Measurements from ENCODE around the gene SERPINB1. TPM values are rescaled to one million over a fixed set of nuclear protein-coding genes. Genes with fewer than 3 reads are reported as not detected.
A peak's percentile ranks its signal among the peaks of the same experiment; 100 is the strongest.

SERPINB1 gene
- total RNA-seq, 1 experiment from 2014 or later: 28.0 TPM

DNA sequence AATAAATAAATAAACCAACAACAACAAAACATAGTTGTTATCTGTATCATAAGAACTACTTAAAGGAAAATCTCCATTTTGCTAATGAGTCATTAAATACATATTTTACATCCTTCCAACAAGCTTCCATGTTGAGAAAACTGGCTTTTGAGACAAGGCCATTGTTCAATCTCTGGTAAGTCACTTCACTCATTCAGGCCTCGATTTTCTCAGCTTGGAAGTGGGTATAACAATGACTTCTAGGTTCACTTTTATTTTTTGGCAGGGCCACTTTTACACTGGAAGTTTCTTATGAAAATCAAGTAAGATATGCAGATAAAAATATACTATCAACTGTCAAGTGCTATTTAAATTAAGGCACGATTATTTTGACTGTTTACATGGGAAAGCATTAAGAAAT is 46.5 kb downstream of the SERPINB1 start:
- no peak overlapping the region for H3K4me3 ChIP-seq
- H3K4me1 ChIP-seq (replicated peaks): peaks cover 28% of the 10 kb centered on the region
- peaks cover 14% of the 10 kb centered on the region; the same call in 1 of the 2 replicates for H3K36me3 ChIP-seq
- no peaks in the 10 kb centered on the region for H3K9me3 ChIP-seq (replicated peaks)
- H3K27ac ChIP-seq: no peak overlapping the region
- no peaks in the 10 kb centered on the region for H3K27me3 ChIP-seq (replicated peaks)
- DNase-seq (ENCODE audit: low read depth in 1 of 2, low spot score in 2 of 2): no peak

DNA sequence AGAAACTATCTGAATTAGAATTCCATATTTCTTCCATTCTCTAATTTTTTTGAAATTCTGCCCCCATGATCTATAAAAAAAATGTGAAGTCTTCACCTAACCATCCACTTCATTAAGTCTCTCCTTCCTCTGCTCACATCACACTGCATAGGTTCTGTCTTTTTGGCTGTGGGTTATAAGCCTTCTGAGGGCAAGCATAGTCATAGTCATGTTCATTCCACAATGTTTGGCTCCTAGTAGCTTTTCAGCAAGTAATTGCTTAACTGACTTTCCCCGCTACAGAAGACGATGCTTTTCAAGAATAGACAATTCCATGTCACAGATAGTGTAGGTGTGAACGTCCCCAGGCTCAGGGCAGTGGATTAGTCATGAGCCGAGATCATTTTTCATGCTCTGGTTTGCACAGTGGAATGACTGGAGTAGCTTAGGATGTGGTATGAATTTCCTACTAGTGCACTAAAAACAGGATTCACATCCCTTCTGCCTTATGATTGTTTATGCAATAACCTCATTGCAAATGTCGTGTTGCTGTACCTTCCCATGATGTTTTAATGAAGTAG is 47.4 kb downstream of the SERPINB1 start:
- no peak for DNase-seq (ENCODE audit: low read depth in 1 of 2, low spot score in 2 of 2)
- no peak overlapping the region for H3K27ac ChIP-seq
- H3K9me3 ChIP-seq (replicated peaks): no peaks in the 10 kb centered on the region
- no peaks in the 10 kb centered on the region for H3K27me3 ChIP-seq (replicated peaks)
- peaks cover 14% of the 10 kb centered on the region; the same call in 1 of the 2 replicates for H3K36me3 ChIP-seq
- peaks cover 34% of the 10 kb centered on the region for H3K4me1 ChIP-seq (replicated peaks)
- no peak overlapping the region for H3K4me3 ChIP-seq

DNA sequence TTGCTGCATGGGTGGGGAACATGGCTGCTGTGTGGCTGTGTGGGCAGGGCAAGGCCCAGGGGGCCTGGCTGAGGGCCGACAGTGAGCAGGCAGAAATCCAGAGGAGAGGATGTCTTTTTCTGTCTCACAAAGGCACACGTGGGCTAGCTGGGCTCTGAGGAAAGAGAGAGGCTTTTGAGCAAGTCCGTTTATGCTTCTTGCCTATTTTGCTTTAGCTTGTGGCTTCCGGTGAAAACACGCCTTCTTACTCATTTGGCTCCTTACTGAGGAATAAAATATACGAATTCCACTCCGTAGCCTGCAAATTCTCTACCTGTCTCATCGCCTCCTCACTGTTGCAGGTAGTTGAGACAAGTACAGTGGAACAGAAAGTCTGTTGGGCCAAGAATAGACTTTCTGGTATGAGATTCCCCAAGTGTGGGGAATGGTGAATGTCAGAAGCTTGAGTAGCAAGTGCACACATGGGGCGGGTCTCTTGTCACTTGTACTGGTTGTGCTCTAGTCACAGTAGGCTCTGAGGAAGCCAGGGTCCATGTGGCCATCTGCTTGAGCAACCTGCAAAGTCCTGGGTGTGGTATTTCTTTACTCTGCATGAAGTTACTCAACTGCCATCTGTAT is 48.0 kb downstream of the SERPINB1 start:
- Histone ChIP-seq H3K27me3 (replicated peaks) (no peaks in the 10 kb centered on the region), H3K4me1 (replicated peaks) (peaks cover 40% of the 10 kb centered on the region), H3K4me3 (no peak overlapping the region), H3K36me3 (peaks cover 14% of the 10 kb centered on the region; the same call in 1 of the 2 replicates), H3K9me3 (replicated peaks) (no peaks in the 10 kb centered on the region), H3K27ac (no peak overlapping the region)
- no peak for DNase-seq (ENCODE audit: low read depth in 1 of 2, low spot score in 2 of 2)

DNA sequence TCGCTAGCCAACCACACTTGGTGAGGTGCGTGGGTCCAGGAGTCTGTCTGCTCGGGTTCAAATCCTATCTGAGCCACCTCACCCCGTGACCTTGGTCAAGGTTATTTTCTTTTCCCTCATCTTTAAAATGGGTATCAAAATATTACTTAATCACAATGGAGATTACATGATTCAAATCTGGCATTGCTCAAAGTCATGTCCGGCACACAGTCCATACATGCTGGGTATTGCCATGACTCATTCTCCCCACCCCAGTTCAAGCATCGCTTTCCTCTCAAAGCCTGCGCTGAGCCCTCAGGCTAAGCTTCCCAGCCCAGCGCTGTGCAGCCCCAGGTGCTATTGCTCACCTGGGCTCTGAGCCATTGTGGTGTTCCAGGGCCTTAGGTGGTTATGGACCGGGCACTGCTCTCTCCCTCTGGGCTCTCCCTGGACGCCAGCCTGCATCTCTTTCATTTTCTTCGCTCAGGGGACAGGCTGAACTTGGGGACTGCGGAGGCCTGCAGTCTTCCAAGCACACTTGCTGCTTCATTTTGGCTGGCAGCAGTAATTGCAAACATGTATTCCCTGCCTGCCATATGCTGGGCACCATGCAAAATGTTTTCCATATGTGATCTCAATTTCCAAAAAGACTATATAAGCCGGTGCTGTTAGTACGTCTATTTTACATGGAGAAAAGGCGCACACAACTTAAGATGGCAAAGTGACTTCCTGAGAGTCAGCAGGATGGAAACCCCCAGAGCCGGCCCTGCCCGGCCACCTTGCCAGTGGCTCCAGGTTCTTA is 49.1 kb downstream of the SERPINB1 start:
- peaks cover 51% of the 10 kb centered on the region for H3K4me1 ChIP-seq (replicated peaks)
- H3K4me3 ChIP-seq: no peak overlapping the region
- no peak for DNase-seq (ENCODE audit: low read depth in 1 of 2, low spot score in 2 of 2)
- H3K27ac ChIP-seq: no peak overlapping the region
- H3K27me3 ChIP-seq (replicated peaks): no peaks in the 10 kb centered on the region
- no peaks in the 10 kb centered on the region for H3K9me3 ChIP-seq (replicated peaks)
- H3K36me3 ChIP-seq: peaks cover 17% of the 10 kb centered on the region

DNA sequence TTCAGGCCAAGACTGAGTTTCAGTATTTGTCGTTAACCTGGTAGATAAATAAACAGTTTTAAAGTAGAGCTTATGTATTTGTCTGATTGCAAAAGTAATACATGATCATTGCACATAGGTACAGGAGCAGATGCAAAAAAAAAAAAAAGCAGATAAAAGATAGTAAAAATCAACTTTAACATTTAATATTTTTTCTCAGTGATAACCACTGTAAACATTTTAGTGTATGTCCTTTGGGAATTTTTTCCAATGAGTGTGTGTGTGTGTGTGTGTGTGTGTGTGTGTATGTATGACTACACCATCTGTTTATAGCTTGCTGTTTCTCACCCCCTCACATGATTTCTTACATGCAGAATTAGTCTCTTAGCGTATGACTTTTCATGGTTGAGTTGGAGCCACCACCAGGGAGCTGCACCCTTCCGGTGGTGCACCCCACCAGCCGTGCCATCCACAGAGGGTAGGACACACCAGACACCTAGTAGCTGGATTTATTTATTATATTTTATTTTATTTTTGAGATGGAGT is 50.2 kb downstream of the SERPINB1 start:
- Histone ChIP-seq H3K9me3 (replicated peaks) (no peaks in the 10 kb centered on the region), H3K4me3 (no peak overlapping the region), H3K27me3 (replicated peaks) (no peaks in the 10 kb centered on the region), H3K4me1 (replicated peaks) (peaks cover 61% of the 10 kb centered on the region), H3K27ac (no peak overlapping the region; the same call in 1 of the 2 replicates), H3K36me3 (peaks cover 20% of the 10 kb centered on the region)
- DNase-seq (ENCODE audit: low read depth in 1 of 2, low spot score in 2 of 2): no peak

DNA sequence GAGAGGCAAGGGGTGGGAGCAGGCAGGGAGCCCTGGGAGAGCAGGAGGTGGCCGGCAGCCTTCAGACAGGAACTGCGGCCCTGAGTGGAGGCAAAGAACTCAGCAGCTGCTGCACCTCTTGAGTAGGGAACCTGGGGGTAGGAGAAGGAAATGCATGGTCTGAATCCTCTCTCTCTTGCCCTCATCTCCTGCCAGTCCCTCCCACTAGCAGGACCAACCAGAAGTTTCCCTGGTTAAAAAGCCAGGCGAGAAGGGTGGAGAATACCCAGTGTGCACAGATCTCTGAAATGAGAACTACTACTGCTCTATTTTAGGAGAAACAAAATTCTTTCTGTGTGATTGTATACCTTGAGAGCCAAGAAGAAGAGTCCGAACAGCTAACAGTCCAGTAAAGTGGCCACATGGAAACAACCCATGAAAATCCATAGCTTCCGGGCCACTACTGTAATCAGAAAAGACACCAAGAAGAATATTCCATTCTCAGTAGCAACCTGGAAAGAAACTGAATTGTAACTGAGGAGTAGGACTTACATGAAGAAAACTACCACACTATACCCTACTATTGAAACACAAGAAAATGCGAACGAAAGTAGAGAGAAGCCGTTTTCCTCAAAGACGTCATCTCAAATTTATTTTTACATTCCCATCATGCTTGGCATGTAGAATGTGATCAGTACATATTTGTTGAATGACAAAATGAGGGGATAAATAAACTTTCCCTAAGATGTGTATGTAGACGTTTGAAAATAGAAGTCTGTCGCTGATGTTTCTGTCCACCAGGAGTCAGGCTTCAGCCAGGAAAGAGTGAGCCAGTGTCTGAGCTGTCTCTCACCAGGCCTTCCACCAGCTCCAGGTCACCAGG is 50.8 kb downstream of the SERPINB1 start:
- peak overlapping the region; percentile 10; the same call in 1 of the 2 replicates for H3K4me3 ChIP-seq
- DNase-seq (ENCODE audit: low read depth in 1 of 2, low spot score in 2 of 2): peak; percentile 82 to 89
- H3K27me3 ChIP-seq (replicated peaks): no peaks in the 10 kb centered on the region
- H3K36me3 ChIP-seq: peaks cover 21% of the 10 kb centered on the region
- H3K27ac ChIP-seq: peak overlapping the region; percentile 99
- H3K4me1 ChIP-seq (replicated peaks): peaks cover 68% of the 10 kb centered on the region
- H3K9me3 ChIP-seq (replicated peaks): no peaks in the 10 kb centered on the region

DNA sequence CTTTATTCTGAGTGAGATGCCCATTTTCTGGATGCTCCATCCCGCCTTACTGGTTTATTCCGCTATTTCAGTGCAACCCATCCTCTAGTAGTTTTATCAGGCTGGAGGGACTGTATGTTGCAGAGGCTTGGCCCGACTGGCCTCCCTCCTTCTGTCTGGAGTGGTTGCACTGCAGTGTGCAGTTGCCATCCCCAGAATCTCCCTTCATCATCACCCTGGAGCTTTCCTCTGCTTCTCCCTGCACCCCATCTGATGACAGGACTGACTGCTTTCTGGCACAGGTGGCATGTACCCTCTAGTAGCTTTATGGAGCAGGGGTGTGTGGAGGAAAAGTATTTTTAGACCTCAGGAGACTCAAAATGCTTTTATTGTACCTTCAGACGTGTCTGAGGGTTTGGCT is 55.4 kb downstream of the SERPINB1 start:
- Histone ChIP-seq H3K27me3 (replicated peaks) (no peaks in the 10 kb centered on the region), H3K4me1 (replicated peaks) (peaks cover 95% of the 10 kb centered on the region), H3K9me3 (replicated peaks) (no peaks in the 10 kb centered on the region), H3K4me3 (no peak overlapping the region), H3K36me3 (peaks cover 43% of the 10 kb centered on the region), H3K27ac (peak overlapping the region; percentile 4; the same call in 1 of the 2 replicates)
- DNase-seq (ENCODE audit: low read depth in 1 of 2, low spot score in 2 of 2): no peak

DNA sequence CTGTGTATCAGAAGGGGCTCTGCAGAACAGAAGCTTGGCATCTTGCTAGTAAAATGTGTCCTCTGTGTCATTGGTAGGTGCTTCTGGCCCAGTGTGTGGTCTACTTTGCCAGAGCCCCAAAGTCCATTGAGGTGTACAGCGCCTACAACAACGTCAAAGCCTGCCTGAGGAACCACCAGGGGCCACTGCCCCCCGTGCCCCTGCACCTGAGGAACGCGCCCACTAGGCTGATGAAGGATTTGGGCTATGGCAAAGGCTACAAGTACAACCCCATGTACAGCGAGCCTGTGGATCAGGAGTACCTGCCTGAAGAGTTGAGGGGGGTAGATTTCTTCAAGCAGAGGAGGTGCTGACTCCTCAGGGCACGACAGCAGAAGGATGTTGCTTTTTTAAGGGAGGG is 56.7 kb downstream of the SERPINB1 start:
- peak overlapping the region; percentile 86 for H3K27ac ChIP-seq
- peaks cover 57% of the 10 kb centered on the region for H3K36me3 ChIP-seq
- no peak overlapping the region for H3K4me3 ChIP-seq
- peaks cover 81% of the 10 kb centered on the region for H3K4me1 ChIP-seq (replicated peaks)
- peak in 1 of 2 experiments; percentile 16 for DNase-seq (ENCODE audit: low read depth in 1 of 2, low spot score in 2 of 2)
- no peaks in the 10 kb centered on the region for H3K9me3 ChIP-seq (replicated peaks)
- H3K27me3 ChIP-seq (replicated peaks): no peaks in the 10 kb centered on the region

DNA sequence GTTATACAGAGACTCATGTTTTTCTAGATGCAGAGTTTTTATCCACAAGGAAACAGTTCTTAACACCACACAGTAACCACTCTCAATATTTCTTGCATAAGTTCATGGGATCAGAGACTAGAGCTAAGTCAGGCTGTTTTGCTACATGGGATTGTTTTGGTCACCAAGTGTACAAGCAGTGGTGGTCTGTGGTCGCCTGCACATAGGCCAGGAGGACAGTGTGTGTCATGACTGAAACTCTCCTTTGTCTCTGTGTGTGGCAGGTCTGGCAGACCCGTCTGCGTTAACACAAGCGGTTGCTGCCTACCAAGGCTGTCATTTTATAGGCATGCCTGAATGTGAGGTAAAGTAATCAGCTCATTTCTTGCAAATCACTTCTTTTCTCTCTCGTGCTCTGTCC is 57.6 kb downstream of the SERPINB1 start:
- peak overlapping the region; percentile 86 for H3K27ac ChIP-seq
- H3K4me1 ChIP-seq (replicated peaks): peaks cover 72% of the 10 kb centered on the region
- peaks cover 66% of the 10 kb centered on the region for H3K36me3 ChIP-seq
- no peaks in the 10 kb centered on the region for H3K9me3 ChIP-seq (replicated peaks)
- no peak overlapping the region for H3K4me3 ChIP-seq
- no peaks in the 10 kb centered on the region for H3K27me3 ChIP-seq (replicated peaks)
- peak; percentile 91 to 94 for DNase-seq (ENCODE audit: low read depth in 1 of 2, low spot score in 2 of 2)

DNA sequence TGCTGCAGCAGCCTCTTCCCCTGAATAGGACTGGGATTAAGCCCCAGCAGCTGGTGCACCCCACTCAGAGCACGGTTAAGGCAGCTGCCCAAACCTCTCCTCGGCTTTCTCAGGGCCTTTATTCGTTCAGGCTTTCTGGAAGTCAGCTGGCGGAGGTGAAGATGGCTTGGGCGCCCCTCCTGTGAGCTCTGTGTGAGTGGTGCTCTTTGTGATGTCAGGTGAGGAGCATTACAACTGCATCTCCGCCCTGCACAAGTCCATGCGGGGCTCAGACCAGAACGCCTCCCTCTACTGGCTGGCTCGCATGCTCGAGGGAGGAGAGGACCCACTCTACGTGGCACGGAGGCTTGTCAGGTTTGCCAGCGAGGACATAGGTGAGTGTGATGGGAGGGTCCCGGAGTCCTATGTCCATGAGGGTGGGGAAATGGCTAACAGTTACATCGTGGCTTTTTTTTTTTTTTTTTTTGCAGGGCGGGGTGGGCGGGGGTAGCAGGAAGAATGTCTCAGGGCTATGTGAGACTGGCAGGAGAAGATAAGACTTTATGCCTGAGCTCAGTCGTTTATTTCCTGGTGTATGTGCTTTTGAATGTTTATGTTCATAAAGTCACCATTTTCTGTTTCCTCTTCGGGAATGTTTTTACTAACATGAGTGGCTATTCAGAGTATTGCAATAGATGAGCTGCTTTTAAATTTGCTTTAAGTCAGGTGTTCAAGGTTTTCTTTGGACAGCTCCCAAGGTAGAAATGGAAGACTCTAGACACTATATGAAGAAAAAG is 58.3 kb downstream of the SERPINB1 start:
- peaks cover 66% of the 10 kb centered on the region for H3K4me1 ChIP-seq (replicated peaks)
- peak overlapping the region; percentile 86 for H3K27ac ChIP-seq
- no peak overlapping the region for H3K4me3 ChIP-seq
- no peaks in the 10 kb centered on the region for H3K27me3 ChIP-seq (replicated peaks)
- DNase-seq (ENCODE audit: low read depth in 1 of 2, low spot score in 2 of 2): no peak
- peaks cover 71% of the 10 kb centered on the region for H3K36me3 ChIP-seq
- no peaks in the 10 kb centered on the region for H3K9me3 ChIP-seq (replicated peaks)

DNA sequence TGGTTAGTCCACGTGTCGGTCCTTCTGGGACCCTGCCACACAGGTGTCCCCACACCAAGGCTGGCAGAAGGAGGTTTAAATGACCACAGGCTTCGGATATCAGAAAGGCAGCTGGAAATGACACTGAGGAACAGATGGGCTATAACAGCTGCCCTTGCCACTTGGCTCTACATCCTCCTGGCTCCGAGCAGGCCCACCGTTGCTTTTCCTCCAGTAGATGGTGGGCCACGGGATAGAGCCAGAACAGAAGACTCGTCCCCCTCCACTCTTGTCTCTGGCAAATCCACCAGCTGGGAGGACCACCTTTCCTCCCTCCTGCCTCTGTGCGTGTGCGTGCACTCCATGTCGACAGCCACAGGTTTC is 58.9 kb downstream of the SERPINB1 start:
- Histone ChIP-seq H3K4me1 (replicated peaks) (peaks cover 60% of the 10 kb centered on the region), H3K27me3 (replicated peaks) (no peaks in the 10 kb centered on the region), H3K9me3 (replicated peaks) (no peaks in the 10 kb centered on the region), H3K4me3 (no peak overlapping the region), H3K27ac (peak overlapping the region; percentile 43), H3K36me3 (peaks cover 75% of the 10 kb centered on the region)
- DNase-seq (ENCODE audit: low read depth in 1 of 2, low spot score in 2 of 2): no peak

DNA sequence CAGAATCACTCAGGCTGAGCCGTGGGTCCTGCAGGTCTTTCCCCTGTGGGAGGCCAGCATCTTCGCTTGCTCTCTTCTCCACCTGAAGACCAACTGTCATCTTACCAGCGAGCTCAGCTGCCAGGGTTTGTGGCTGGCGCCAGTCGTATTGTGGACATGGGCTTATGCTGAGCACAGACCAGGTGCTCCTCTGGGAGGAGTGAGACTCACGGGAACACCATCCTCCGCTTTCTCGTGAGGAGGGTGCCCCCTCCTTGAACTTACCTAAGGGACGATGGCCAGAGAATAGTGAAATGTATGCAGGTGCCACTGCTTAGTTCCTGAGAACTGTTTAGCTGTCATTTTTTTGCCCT is 59.3 kb downstream of the SERPINB1 start:
- no peak for DNase-seq (ENCODE audit: low read depth in 1 of 2, low spot score in 2 of 2)
- H3K27ac ChIP-seq: no peak overlapping the region
- H3K4me3 ChIP-seq: no peak overlapping the region
- no peaks in the 10 kb centered on the region for H3K9me3 ChIP-seq (replicated peaks)
- H3K4me1 ChIP-seq (replicated peaks): peaks cover 55% of the 10 kb centered on the region
- H3K36me3 ChIP-seq: peaks cover 73% of the 10 kb centered on the region
- no peaks in the 10 kb centered on the region for H3K27me3 ChIP-seq (replicated peaks)

All from SJSA1 (cell line).